NCI-H2107 treated with DMSO at 0.1 percent for 48 hours (cell line): ENCODE measurements around the gene ZNF574.

Source experiments
- DNase-seq: peaks from one replicate; lab custom pipeline; 2025; ENCODE audit not compliant: unreplicated experiment; lab: John Stamatoyannopoulos, UW

The ZNF574 gene

DNA sequence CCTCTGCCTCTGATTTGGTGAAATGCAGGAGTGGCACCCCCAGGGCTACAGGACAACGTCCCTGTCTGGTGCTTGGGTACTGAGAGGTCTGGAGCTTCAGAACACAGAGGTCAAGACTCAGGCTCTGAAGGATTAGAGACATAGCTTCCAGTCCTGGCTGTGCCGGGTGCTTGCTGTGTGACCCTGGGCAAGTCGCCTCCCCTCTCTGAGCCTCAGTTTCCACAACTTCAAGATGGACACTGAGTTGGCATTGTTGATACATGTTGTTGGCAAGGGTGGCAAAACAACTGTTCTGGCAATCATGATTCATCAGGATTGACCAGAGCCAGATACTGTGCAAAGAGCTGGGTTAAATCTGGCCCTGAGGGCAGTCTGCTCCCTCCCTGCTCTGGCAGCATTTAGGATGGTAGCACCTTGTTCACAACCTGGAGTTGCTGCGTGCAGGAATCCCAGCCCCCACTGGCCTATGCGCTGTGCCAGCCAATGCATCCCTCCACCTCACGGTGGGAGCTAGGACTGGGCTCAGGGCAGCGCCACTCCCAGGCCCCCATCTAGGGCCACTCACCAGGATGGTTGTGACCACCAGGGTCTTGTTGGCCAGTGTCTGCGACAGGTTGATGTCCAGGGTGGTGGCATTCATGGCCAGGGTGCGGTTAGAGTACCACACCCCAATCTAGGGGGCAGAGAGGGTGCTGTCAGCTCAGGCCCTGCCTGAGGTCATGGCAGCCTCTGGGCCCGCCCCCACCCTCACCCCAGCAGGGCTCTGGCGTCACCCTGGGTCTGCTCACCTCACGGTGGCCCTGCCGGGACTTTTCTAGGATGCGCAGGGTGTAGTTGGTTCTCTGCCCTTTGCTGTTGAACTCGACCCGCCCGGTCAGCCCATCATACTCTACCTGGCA, 22.7 kb upstream of the ZNF574 start:
- DNase-seq, result no peak

GRCh38 chr19:42054205-42054604, 21.8 kb upstream of the ZNF574 start:
- DNase-seq, result no peak

DNA sequence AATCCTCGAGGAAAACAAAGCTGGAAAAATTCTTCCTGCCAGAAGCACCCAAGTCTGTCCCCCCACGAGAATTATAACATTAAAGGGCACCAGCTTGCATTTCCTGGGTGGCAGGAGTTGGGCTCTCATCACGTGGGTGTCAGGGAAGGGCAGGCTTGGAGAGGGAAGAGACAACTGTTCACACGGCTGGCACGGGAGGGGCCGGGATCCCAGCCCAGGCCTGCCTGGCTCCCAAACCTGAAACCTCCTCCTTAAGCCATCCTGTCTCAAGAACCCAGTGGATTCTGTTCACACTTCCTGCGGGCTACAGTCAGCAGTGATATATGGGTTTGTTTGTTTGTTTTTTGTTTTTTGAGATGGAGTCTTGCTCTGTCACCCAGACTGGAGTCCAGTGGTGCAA, 18.1 kb upstream of the ZNF574 start:
- DNase-seq, result no peak

DNA sequence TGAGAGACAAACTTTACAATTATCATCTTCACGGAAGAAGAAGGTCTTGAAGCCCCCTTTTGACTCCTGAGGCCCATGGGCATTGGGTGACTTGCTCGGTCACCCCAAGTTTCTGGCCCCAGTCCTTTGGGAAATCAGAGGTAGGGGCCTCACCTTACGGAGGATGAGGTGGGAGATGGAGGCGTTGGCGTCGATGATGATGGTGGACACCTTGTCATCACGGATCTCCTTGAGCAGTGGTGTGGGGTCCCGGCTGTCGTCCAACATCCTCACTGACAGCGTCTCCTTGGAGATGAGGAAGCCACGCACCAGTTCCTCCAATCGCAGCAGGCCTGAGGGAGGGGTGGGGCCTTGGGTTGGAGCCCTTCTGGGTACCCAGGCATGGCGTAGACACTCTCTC, 16.8 kb upstream of the ZNF574 start:
- DNase-seq, result no peak

GRCh38 chr19:42060117-42060516, 15.8 kb upstream of the ZNF574 start:
- no peak for DNase-seq

- DNase-seq, result no peak
Measured at GRCh38 chr19:42062381-42062780, 13.6 kb upstream of the ZNF574 start.

DNA sequence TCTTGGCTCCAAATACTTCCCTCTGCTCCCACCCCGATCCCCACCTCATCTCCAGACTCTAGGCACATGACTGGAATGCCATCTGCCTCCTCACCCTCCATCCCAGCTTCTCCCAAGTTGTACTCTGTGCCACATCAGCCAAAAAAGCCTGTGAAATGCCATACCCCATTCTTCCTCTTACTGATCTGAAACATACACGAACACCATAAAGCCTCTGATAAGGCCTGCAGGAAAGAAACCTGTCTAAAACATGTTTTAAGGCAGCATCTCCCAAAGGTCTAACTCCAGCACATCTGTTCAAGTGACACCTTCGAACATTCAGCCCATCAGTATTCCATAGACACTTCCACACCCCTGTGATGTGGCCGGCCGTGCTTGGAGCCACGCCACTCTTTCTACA, 11.5 kb upstream of the ZNF574 start:
- no peak for DNase-seq

GRCh38 chr19:42065051-42065450, 10.9 kb upstream of the ZNF574 start:
- DNase-seq, result no peak

DNA sequence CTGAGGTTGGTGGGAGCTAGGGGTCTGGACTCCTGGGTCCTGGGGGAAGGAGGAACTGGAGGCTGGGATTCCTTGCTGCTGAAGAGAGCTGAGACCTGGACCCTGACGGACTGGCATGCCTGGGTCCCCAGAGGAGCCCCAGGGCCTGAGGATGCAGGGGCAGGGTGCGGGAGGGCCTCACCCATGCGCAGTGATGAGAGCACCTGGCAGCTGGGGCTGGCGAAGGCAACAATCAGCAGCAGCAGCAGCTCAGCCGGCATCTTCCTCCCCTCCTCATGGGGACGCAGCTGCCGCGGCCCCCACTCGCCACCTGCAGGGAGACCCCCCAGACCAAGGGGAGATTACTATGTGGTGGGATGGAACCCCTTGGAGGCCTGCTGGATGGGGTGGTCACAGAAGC, 10.5 kb upstream of the ZNF574 start:
- no peak for DNase-seq

GRCh38 chr19:42066075-42066754, 9.8 kb upstream of the ZNF574 start:
- peak; percentile 2 for DNase-seq

- DNase-seq, result no peak
Measured at GRCh38 chr19:42067315-42067888, 8.6 kb upstream of the ZNF574 start.

- DNase-seq, result no peak
Measured at GRCh38 chr19:42068361-42068755, 7.6 kb upstream of the ZNF574 start.

GRCh38 chr19:42068756-42069571, 7.0 kb upstream of the ZNF574 start:
- no peak for DNase-seq

DNA sequence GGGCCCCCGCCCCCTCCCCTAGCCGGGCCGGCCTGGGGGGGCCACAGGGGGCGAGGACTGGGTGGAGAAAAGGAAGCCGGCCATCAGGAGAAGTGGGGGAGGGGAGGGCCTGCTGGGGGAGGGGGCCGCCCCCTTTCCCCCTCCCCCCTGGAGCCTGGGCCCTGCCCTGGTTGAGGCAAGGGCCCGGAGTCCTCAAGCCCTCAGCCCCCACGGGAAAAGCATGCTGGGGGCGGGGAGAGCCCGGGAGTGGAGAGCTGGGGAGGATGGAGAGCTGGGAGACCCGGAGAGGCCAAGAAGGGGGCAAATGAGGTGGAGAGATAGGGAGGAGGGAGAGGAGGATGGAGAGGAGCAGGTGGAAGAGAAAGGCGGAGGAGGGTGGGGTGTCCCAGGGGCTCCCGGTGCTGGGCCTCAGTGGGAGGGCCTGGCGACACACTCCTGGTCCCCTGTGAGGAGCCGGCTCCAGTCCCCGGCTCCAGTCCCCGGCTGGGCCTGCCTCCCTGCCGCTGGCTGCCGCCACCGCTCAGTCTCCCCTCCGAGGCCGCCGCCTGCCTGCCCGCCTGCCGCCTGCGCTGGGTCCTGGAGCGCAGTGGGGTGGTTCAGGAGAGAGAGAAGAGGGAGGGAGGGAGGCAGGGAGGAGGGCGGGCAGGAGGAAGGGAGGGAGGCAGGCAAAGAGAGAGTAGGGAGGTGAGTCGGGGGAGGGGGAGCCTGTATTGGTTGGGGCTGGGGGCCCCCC, 6.2 kb upstream of the ZNF574 start, which contains the start of gene GRIK5:
Gene GRIK5, minus strand, starts transcription at position 588 of the 733 bp plus-strand sequence. CDS start 4,436 bp downstream, outside the sequence.
- peak; percentile 19 for DNase-seq

GRCh38 chr19:42071247-42071646, 4.7 kb upstream of the ZNF574 start:
- DNase-seq, result no peak

DNA sequence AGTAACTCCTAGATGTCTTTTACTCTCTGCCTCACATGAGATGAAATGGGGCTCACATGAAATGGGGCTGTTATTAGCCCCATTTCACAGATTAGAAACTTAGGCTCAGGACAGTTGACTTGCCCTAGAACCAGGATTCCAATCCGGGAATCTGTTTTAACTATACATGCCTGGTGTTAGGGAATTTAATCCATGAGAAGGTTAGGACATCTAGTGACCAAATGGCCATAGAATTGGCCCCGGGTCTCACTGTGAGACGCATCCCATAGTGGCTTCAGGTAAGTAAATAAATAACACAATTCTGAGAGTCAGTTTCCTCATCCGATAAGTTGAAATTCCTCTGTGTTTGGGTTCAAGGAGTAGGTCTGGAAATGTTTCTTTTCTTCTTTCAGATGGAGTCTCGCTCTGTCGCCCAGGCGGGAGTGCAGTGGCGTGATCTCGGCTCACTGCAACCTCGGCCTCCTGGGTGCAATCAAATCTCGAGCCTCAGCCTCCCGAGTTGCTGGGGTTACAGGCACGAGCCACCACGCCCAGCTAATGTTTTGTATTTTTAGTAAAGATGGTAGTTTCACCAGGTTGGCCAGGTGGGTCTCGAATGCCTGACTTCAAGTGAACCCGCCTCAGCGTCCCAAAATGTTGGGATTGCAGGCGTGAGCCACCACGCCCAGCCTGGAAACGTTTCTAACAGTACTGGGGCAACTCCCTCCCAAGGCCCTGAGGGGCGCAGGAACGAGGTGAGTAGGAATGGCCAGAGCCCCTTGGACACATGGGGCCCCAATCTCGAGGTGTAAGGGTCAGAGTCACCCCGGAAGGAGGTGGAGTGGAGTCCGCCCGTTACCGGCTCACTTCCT, 1.2 kb upstream of the ZNF574 start:
- DNase-seq, result no peak

- DNase-seq, result no peak
Measured at GRCh38 chr19:42075364-42075615, 676 bp upstream of the ZNF574 start.

DNA sequence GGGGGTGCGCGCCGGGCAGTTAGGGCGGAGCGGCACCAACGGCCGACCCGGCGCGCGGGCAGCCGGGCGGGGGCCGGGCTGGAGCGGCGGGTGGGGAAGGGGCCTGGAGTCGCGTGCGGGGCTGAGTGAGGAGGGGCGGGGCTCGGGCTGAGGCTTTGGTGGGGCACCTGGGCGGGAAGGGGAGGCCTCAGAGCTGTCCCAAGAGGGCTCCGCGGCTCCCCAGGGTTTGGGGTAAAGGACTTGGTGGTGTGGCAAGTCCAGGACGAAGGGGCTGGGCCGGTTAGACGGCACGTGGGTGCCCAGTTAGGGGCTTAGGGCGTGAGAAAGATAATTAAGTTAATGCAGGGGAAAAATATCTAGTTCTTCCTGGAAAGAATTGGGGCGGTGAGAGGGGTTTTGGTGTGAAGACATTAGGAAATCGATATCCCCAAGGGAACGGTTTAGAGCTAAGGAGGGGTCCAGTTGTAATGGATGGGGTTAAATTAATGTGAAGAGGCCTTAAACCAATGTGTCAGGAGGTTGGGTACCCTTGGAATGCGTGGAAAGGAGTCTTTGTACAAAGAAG, 496 bp downstream of the ZNF574 start:
- DNase-seq, result no peak

GRCh38 chr19:42078058-42078457, 2.1 kb downstream of the ZNF574 start:
- no peak for DNase-seq
